DMS 273 treated with DMSO at 0.1 percent for 48 hours (cell line): ENCODE measurements around the gene TNNI3.

Experiments used
- DNase-seq: peaks from one replicate; lab custom pipeline; 2025; lab: John Stamatoyannopoulos, UW

Gene TNNI3

DNA sequence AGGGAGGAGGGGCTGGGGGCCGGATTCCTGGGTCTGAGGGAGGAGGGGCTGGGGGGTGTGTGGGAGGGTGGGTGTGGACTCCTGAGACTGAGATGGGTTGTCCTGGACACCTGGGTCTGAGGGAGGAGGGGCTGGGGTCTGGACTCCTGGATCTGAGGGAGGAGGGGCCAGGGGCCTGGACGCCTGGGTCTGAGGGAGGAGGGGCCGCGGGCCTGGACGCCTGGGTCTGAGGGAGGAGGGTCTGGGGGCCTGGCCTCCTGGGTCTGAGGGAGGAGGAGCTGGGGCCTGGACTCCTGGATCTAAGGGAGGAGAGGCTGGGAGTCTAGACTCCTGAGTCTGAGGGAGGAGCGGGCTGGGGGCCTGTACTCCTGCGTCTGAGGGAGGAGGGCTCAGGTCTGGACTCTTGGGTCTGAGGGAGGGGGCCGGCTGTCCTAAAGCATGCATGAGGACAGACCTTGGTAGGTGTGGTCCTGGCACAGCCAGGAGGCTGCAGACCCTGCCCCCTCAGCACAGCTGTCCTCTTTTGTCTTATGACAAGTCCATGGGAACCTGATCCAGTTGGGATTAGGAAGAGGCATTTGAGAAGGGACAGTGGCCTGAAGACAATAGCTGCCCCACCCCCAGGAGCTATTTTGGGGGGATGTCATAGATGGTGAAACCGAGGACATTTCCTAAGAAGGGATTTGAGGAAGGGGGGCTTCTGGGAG, 9.8 kb downstream of the TNNI3 start:
- no peak for DNase-seq

DNA sequence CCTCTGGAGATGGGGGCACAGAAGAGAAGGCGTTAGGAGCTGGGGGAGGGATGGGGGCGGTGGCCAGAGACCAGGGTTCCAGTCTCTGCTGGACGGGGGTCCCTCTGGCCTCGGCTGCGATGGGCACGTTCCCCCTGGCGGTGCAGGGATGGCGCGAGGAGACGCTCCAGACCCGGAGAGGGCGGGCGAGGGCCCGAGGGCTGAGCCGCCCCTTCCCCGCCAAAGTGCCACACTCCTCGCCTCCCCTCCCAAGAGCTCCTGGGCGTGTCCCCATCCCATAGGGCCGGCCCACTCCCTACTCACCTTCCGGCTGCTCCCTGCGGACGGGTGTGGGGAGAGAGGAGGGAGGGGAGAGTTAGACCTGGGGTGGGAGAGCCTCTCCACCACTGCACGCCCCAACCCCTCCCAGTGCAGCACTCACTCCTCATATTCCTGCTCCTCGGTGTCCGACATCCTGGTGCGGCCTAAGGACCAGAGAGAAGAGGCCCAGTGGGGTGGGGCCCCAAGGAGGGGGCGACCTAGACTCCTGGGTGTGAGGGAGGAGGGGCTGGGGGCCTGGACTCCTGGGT, 10.7 kb downstream of the TNNI3 start:
- DNase-seq: no peak

- no peak for DNase-seq
Observed at GRCh38 chr19:55146078-55146704, 11.3 kb downstream of the TNNI3 start.

DNA sequence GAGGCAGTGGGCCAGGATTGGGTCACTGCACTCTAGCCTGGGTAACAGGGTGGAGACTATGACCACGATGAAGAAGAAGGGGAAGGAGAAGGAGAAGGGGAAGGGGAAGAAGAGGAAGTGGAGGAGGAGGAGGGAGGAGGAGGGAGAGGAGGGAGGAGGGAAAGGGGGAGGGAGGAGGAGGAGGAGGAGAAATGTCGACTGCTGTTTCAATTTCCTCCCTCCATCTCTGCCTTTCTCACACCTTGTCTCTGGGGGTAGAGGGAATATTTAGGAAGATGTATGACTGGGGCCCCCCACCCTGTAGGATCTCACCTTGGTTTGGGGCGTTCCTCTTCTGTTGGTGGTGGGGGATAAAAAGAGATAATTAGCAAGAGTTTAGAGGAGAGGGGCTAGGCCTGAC, 12.3 kb downstream of the TNNI3 start:
- no peak for DNase-seq

- DNase-seq: no peak
Observed at GRCh38 chr19:55141696-55142095, 15.8 kb downstream of the TNNI3 start.

- DNase-seq: no peak
Observed at GRCh38 chr19:55137915-55138314, 19.6 kb downstream of the TNNI3 start.

- DNase-seq: no peak
Observed at GRCh38 chr19:55136399-55137102, 21.0 kb downstream of the TNNI3 start.

- DNase-seq: no peak
Observed at GRCh38 chr19:55134736-55135135, 22.8 kb downstream of the TNNI3 start.

GRCh38 chr19:55133639-55134444, 23.7 kb downstream of the TNNI3 start:
- DNase-seq: no peak

GRCh38 chr19:55132453-55133129, 24.9 kb downstream of the TNNI3 start:
- no peak for DNase-seq

DNA sequence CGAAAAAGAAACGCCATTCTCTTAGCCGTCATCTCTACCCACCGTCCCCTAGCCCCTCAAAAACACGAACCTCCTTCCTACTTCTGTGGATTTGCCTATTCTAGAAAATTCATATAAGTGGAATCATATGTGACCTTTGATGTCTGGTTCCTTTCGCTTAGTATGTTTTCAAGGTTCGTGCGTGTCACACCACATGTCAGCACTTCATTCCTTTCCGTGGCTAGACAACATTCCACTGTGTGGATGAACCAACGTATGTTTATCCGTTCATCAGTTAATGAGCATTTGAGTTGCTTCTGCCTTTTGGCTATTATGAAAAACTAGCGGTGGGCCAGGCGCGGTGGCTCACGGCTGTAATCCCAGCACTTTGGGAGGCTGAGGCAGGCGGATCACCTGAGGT, 26.1 kb downstream of the TNNI3 start:
- no peak for DNase-seq

DNA sequence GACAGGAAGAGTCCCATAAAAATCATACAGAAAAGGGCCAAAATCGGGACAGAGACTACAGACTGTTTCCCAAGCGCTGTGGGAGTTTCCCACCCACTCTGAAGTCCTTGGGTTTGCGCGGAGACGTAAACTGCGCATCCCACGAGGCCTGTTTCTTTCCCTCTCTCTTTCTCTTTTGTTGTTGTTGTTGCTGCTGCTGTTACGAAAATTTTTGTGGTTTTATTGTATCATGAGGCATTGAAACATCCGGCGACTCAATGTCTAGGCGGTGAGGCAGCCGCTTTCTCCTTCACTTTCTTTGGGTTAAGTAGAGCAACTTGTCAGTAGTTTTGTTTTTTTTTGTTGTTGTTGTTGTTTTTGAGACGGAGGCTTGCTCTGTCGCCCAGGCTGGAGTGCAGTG, 38.5 kb downstream of the TNNI3 start:
- DNase-seq: no peak

DNA sequence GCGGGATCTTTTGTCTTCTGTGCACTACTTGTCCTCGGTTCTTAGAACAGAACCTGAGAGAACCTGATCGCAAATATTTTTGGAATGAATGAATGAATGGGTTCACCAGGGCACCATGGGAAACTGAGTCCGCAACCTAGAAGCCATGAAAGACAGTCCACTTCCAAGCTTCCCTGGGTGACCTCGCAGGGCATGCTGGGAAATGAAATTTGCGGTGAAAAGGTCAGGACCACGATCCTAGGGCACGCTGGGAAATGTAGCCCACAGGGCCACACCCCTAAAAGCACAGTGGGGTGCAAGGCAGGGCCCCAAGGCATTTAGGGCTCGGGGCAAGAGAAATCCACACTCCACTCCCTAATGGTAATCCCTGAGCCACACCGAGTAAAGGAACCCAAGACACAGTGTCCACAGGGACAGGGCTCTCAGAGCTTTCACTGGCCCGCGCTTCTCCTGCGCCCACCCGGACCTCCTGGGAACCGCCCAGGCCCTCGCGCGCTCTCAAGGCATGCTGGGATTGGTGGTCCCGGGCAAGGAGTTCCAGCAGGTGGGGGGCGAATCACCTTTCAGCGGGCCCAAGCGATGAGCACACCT, 39.0 kb downstream of the TNNI3 start:
- no peak for DNase-seq

- DNase-seq: peak; percentile 95
Observed at GRCh38 chr19:55117663-55118391, 39.7 kb downstream of the TNNI3 start.

- no peak for DNase-seq
Observed at GRCh38 chr19:55116859-55117662, 40.5 kb downstream of the TNNI3 start, which contains the start of gene PPP1R12C. Gene PPP1R12C, minus strand, starts transcription at chr19:55117637. Its CDS starts 94 bp downstream, at chr19:55117543.

GRCh38 chr19:55116232-55116858, 41.2 kb downstream of the TNNI3 start:
- DNase-seq: no peak

DNA sequence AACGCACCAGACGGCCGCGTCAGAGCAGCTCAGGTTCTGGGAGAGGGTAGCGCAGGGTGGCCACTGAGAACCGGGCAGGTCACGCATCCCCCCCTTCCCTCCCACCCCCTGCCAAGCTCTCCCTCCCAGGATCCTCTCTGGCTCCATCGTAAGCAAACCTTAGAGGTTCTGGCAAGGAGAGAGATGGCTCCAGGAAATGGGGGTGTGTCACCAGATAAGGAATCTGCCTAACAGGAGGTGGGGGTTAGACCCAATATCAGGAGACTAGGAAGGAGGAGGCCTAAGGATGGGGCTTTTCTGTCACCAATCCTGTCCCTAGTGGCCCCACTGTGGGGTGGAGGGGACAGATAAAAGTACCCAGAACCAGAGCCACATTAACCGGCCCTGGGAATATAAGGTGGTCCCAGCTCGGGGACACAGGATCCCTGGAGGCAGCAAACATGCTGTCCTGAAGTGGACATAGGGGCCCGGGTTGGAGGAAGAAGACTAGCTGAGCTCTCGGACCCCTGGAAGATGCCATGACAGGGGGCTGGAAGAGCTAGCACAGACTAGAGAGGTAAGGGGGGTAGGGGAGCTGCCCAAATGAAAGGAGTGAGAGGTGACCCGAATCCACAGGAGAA, 42.0 kb downstream of the TNNI3 start:
- DNase-seq: no peak

GRCh38 chr19:55114566-55115145, 42.9 kb downstream of the TNNI3 start:
- DNase-seq: no peak
